Cardiac fibroblast (primary cell): ENCODE data around the gene NPC2.

Source experiments
- DNase-seq, 2 donors: peaks; one replicate each; pipeline versions ENCODE4 v3.0.0 to v3.0.0-alpha.2; 2010; ENCODE audit warnings: low read depth in 2 of 2
- H3K4me3 ChIP-seq, 2 donors: replicated peaks in 1 of 2; 1 replicate in 1 of 2; 2 replicates in 1 of 2; pipeline ENCODE4 v1.5.1; 2011; ENCODE audit warnings: low read depth in 2 of 2, low read length in 2 of 2, mild to moderate bottlenecking in 2 of 2, moderate library complexity in 1 of 2
- TF ChIP-seq, protein P1 (sequence below): IDR thresholded peaks from one replicate; pipeline ENCODE4 v1.5.1; 2011; ENCODE audit warnings: low read depth, mild to moderate bottlenecking, low read length, inconsistent platforms

NPC2 gene

GRCh38 chr14:74495356-74495755 is 2.3 kb upstream of the NPC2 start:
- H3K4me3 ChIP-seq: no peak overlapping the region
- peak in 1 of 2 donors; percentile 21 for DNase-seq
- TF ChIP-seq, protein P1, sequence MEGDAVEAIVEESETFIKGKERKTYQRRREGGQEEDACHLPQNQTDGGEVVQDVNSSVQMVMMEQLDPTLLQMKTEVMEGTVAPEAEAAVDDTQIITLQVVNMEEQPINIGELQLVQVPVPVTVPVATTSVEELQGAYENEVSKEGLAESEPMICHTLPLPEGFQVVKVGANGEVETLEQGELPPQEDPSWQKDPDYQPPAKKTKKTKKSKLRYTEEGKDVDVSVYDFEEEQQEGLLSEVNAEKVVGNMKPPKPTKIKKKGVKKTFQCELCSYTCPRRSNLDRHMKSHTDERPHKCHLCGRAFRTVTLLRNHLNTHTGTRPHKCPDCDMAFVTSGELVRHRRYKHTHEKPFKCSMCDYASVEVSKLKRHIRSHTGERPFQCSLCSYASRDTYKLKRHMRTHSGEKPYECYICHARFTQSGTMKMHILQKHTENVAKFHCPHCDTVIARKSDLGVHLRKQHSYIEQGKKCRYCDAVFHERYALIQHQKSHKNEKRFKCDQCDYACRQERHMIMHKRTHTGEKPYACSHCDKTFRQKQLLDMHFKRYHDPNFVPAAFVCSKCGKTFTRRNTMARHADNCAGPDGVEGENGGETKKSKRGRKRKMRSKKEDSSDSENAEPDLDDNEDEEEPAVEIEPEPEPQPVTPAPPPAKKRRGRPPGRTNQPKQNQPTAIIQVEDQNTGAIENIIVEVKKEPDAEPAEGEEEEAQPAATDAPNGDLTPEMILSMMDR: no peak

DNA sequence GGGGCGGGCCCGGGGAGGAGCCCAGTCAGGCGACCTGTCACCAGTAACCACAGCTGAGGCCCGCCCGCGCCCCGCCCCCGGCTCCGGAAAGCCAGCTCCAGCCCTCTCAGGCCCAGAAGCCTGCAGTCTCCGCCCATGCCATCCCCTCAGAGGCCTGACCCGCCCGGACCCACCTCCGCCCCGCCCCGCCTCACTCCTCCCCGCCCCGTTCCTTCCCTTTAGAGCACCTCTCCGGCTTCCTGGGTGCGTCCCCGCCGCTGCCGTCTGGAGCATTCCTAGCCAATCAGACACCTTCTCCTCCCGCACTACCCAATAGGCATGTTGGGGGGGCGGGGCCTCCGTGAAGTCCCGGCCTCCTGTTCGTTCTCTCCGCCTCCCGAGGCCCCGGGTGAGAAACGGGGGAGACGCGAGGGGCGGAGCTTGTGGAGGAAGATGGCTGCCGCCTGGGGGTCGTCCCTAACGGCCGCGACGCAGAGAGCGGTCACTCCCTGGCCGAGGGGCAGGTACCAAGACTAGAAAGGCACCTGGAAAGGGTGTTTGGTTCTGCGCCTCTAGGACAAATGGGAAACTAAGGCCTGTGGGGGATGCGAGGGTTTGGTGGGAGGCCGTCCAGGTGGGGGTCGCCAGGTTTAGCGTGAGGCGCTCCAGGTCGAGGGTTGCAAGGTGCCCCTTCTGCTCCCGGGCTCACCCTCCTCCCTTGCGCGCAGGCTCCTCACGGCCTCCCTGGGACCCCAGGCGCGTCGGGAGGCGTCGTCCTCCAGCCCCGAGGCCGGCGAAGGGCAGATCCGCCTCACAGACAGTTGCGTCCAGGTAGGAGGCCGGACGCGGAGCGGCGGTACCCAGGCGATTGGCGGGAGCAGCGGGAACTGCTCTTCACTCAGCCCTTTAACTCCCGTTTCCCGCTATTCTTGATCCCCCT is 497 bp upstream of the NPC2 start, which contains the start of gene ISCA2:
TSS of gene ISCA2 (plus strand) at position 423 of the 919 bp plus-strand sequence. CDS start at position 433, 10 bp downstream.
- peak; percentile 99 to 100 for DNase-seq
- TF ChIP-seq, protein P1: no peak

DNA sequence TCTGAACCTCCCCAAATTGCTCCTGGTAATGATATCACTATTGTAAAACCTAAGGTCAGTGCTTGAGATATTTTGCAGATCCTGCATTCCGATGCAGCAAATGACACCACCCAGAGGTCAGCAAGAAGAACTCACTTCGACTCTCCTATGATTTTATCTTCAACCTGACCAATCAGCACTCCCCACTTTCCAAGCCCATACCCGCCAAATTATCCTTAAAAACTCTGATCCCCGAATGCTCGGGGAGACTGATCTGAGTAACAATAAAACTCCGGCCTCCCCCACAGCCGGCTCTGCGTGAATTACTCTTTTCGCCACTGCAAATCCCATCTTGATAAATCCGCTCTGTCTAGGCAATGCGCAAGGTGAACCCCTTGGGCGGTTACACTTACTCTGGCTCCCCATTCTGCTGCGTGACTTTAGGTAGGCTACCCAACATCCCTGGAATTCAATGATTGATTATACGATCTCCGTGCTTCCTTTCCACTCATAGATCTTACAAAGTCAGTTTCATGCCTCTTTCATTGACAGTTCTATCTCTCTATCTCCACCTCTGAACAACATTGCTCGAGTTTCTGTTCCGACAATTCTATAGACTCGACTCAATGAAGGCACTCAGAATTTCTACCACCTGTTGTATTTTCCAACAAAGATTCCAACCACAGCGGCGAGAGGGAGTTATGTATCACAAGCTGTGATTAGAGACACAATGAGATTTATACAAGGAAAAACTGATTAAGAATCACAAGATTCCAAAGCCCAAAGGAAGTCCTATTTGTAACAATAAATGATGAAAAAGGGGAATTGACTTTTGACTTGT is 939 bp downstream of the NPC2 start:
- TF ChIP-seq, protein P1: no peak
- DNase-seq: peak; percentile 47 to 64

More for the DNA sequence above, 497 bp upstream of the NPC2 start, which contains the start of gene ISCA2:
- H3K4me3 ChIP-seq: peak within 1 kb of the TSS; percentile 97

DNA sequence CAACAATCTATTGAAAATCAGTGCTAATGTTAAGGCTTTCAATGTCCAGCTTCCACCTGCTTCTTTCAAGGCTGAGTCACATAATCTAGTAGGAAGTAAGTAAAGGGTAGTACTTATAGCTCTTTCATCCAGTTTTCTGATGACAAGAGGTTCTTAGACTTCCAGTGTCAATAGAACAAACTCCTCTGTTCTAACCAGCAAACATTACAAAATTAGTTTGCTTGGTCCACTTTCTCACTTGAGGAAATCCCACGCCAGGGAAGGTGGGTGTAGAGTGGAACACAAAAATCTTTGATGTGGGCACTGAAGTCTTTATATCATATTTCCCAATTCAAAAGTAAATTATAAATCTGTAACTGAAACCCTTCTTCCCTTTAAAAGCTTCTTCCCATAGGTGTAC is 2.6 kb downstream of the NPC2 start:
- TF ChIP-seq, protein P1: no peak
- H3K4me3 ChIP-seq: no peak overlapping the region
- no peak for DNase-seq

More for the DNA sequence above, 939 bp downstream of the NPC2 start:
- peak overlapping the region; percentile 75 to 93 for H3K4me3 ChIP-seq

- DNase-seq: peak; percentile 60 to 77
- TF ChIP-seq, protein P1: no peak
- no peak overlapping the region for H3K4me3 ChIP-seq
Measured at GRCh38 chr14:74488786-74489397, 4.2 kb downstream of the NPC2 start.

DNA sequence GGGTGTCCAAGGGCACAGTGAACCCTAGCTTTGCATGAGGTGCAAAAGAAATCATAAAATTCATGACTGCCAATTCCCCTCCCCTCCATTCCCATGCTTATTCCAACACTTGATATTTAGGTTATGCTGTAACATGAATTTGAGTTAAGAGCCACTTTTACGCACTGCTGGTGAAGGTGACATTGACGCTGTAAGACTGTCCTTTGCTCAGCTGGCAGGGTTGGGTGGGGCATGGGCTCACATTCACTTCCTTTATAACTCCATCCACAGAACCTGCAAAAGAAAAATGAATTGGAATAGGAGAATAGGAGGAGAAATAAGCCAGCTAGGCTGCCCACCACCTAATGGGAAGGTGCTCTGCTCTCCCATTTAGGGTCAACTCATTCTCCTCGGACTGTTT is 6.9 kb downstream of the NPC2 start:
- TF ChIP-seq, protein P1: no peak
- no peak overlapping the region for H3K4me3 ChIP-seq
- DNase-seq: no peak
